ENCODE measurements around the gene TMEM132E. TPM values are rescaled to one million over a fixed set of nuclear protein-coding genes. Genes with fewer than 3 reads are reported as not detected.

TMEM132E gene
- total and polyA plus RNA-seq, 2 experiments from 2014 or later, result 0.16 to 0.45 TPM

GRCh38 chr17:34628879-34629278, 49.5 kb downstream of the TMEM132E start:
- Histone ChIP-seq H3K4me1 (ENCODE audit: insufficient read depth) (peaks cover 10% of the 10 kb centered on the region; the same call in 1 of the 2 replicates), H3K79me2 (replicated peaks; ENCODE audit: insufficient read depth) (no peaks in the 10 kb centered on the region), H4K20me1 (replicated peaks; ENCODE audit: insufficient read depth) (no peaks in the 10 kb centered on the region), H3K9me2 (ENCODE audit: insufficient read depth) (no peaks in the 10 kb centered on the region), H3K4me3 (no peak overlapping the region), H3K4me2 (no peak overlapping the region), H3K27me3 (ENCODE audit: insufficient read depth) (peaks cover 8% of the 10 kb centered on the region), H3F3A (replicated peaks; ENCODE audit: low read depth) (no peaks in the 10 kb centered on the region), H3K27ac (ENCODE audit: low read depth) (no peak overlapping the region), H2AFZ (no peak overlapping the region), H3K36me3 (ENCODE audit: insufficient read depth) (no peaks in the 10 kb centered on the region)
- no peak overlapping the region for H3K4me3 Mint-ChIP-seq
- TF ChIP-seq ZNF114 (CRISPR knock-in tag; IDR thresholded peaks at IDR 0.05), result no peak
- TF ChIP-seq STAT1 (IDR thresholded peaks at IDR 0.05; ENCODE audit: unreplicated experiment), result no peak
- no peak for TF ChIP-seq CREB1 (CRISPR knock-in tag; IDR thresholded peaks at IDR 0.05; ENCODE audit: low read depth)
- TF ChIP-seq NANOG (IDR thresholded peaks at IDR 0.05; ENCODE audit: borderline replicate concordance), result no peak
- no peak for TF ChIP-seq REST (IDR thresholded peaks at IDR 0.05; ENCODE audit: unreplicated experiment)
- no peak for TF ChIP-seq ETS1 (IDR thresholded peaks at IDR 0.05)
- TF ChIP-seq EZH2phosphoT487 (IDR thresholded peaks at IDR 0.05; ENCODE audit: unreplicated experiment), result no peak
- TF ChIP-seq CTCF (conservative IDR thresholded peaks at IDR 0.05; ENCODE audit: low read depth in 2 of 2), result no peak
- no peak for TF ChIP-seq EZH2 (IDR thresholded peaks at IDR 0.05; ENCODE audit: low read depth, unreplicated experiment)
- no peak for TF ChIP-seq ZNF331 (CRISPR knock-in tag; IDR thresholded peaks at IDR 0.05; ENCODE audit: low read depth)
- no peak for TF ChIP-seq POLR2AphosphoS5 (IDR thresholded peaks at IDR 0.05; ENCODE audit: low read depth)
- TF ChIP-seq JUNB (IDR thresholded peaks at IDR 0.05; ENCODE audit: unreplicated experiment), result no peak
- TF ChIP-seq ZNF462 (CRISPR knock-in tag; IDR thresholded peaks at IDR 0.05), result no peak
- ATAC-seq (no peak), DNase-seq (ENCODE audit: low spot score) (no peak)
- peaks cover 14% of the 10 kb centered on the region for H3K27me3 Mint-ChIP-seq (ENCODE audit: insufficient read depth, low read depth, poor library complexity)
- peaks cover 29% of the 10 kb centered on the region for H3K4me1 Mint-ChIP-seq
- H3K9me3 Mint-ChIP-seq, result no peaks in the 10 kb centered on the region
- H3K36me3 Mint-ChIP-seq (ENCODE audit: low read depth), result no peaks in the 10 kb centered on the region
- H3K27ac Mint-ChIP-seq, result no peak overlapping the region
